ENCODE results near the gene NCAPD2.

Gene NCAPD2

GRCh38 chr12:6493497-6494257 lies at the start of gene NCAPD2:
Gene NCAPD2, plus strand, starts transcription at chr12:6494102. Its CDS starts 997 bp downstream, at chr12:6495099.
- DNase-seq, result peak; percentile 92

GRCh38 chr12:6444704-6445688 lies 48.9 kb upstream of the NCAPD2 start, which contains the start of gene CD27:
Gene CD27, plus strand, starts transcription at chr12:6444955. Its CDS starts 141 bp downstream, at chr12:6445096.
- no peak for DNase-seq

GRCh38 chr12:6450091-6450868 lies 43.6 kb upstream of the NCAPD2 start:
- no peak for DNase-seq

GRCh38 chr12:6450869-6451347 lies 43.0 kb upstream of the NCAPD2 start:
- DNase-seq, result no peak

GRCh38 chr12:6451348-6452244 lies 42.3 kb upstream of the NCAPD2 start, which contains the start of gene TAPBPL:
Gene TAPBPL, plus strand, starts transcription at chr12:6452042. Its CDS starts 207 bp downstream, at chr12:6452249.
- DNase-seq, result peak; percentile 63

GRCh38 chr12:6452245-6452943 lies 41.5 kb upstream of the NCAPD2 start:
- no peak for DNase-seq

- DNase-seq, result no peak
Measured at GRCh38 chr12:6452944-6453630, 40.8 kb upstream of the NCAPD2 start.

- DNase-seq, result no peak
Measured at GRCh38 chr12:6457220-6457945, 36.5 kb upstream of the NCAPD2 start.

GRCh38 chr12:6458281-6459003 lies 35.5 kb upstream of the NCAPD2 start:
- DNase-seq, result no peak

- DNase-seq, result no peak
Measured at GRCh38 chr12:6459004-6459337, 34.9 kb upstream of the NCAPD2 start.

GRCh38 chr12:6460751-6461371 lies 33.0 kb upstream of the NCAPD2 start:
- DNase-seq, result no peak

- DNase-seq, result peak; percentile 97
Measured at GRCh38 chr12:6461401-6462233, 32.3 kb upstream of the NCAPD2 start.

GRCh38 chr12:6462234-6462995 lies 31.5 kb upstream of the NCAPD2 start:
- DNase-seq, result no peak

- no peak for DNase-seq
Measured at GRCh38 chr12:6463216-6463615, 30.7 kb upstream of the NCAPD2 start.

GRCh38 chr12:6463858-6464257 lies 30.0 kb upstream of the NCAPD2 start:
- DNase-seq, result no peak

- no peak for DNase-seq
Measured at GRCh38 chr12:6464531-6464930, 29.4 kb upstream of the NCAPD2 start.

Data from GF-D8 (cell line).